A673 (cell line): ENCODE data around the gene ANKRD35.

ENCODE experiments used
- CTCF ChIP-seq: fragments of 300-800, 200-600 bp; sonication (generic); conservative IDR thresholded peaks from 2 replicates; pipeline ENCODE4 v1.5.1; 2017; ENCODE audit warnings: low read depth, mild to moderate bottlenecking, antibody characterized with exemption, low read length, moderate library complexity, mixed read lengths
- EZH2 ChIP-seq: fragments of 200-600 bp; sonication (generic); IDR thresholded peaks from 2 replicates; pipeline ENCODE4 v1.6.1; 2017; ENCODE audit warnings: borderline replicate concordance, low read depth, mild to moderate bottlenecking, mixed read lengths, antibody characterized with exemption, low read length; ENCODE audit not compliant: poor library complexity, severe bottlenecking

GRCh38 chr1:145916745-145917144 lies 31.1 kb upstream of the ANKRD35 start:
- TF ChIP-seq CTCF: no peak
- no peak for TF ChIP-seq EZH2
